HG03442 (cell line): Measurements from ENCODE around the gene EGF.

Experiments used
- ATAC-seq: cut with Tn5 transposase; IDR thresholded peaks from one replicate; pipeline ENCODE4 v1.9.1; 2021; ENCODE audit warnings: mild to moderate bottlenecking, moderate library complexity; ENCODE audit not compliant: unreplicated experiment

The EGF gene

DNA sequence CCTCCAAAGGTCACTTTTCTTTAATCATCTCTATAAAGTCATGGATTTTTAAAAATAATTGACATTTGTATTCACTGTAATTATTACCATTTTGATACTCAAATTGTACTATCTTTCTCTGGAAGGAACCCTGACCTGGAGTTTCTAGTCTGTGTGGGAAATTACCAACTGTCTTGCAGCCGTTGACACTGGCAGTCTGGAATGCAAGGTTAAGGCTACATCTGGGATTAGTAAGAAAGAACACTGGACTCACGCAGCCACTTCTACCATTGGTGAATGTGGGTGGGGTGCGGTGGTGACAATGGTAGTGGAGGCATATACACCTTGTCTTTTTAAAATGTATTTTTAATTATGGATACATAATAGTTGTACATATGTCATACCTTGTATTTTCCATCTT is 40.9 kb downstream of the EGF start:
- ATAC-seq, result no peak

GRCh38 chr4:109955146-109955545 is 42.5 kb downstream of the EGF start:
- no peak for ATAC-seq

DNA sequence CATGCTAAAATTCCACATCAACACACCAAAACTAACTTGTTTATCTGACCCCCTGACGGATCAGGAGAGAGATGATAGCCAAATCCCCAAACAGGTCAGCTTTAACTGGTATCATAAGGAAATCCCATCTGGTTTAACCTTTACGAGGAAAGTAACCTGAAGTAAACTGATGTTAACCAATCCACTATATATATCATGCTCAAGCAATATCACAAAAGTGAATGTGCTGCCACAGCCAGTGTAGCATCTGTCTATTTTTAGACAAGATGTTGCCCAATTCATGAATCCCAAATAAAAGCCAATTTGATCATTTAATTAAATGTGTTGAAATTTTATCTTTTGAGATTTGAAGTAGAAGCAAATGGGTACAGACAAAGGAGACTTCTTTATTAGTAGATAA is 44.5 kb downstream of the EGF start:
- ATAC-seq, result no peak

GRCh38 chr4:109959195-109959594 is 46.5 kb downstream of the EGF start:
- no peak for ATAC-seq

GRCh38 chr4:109962401-109962800 is 49.7 kb downstream of the EGF start:
- no peak for ATAC-seq

DNA sequence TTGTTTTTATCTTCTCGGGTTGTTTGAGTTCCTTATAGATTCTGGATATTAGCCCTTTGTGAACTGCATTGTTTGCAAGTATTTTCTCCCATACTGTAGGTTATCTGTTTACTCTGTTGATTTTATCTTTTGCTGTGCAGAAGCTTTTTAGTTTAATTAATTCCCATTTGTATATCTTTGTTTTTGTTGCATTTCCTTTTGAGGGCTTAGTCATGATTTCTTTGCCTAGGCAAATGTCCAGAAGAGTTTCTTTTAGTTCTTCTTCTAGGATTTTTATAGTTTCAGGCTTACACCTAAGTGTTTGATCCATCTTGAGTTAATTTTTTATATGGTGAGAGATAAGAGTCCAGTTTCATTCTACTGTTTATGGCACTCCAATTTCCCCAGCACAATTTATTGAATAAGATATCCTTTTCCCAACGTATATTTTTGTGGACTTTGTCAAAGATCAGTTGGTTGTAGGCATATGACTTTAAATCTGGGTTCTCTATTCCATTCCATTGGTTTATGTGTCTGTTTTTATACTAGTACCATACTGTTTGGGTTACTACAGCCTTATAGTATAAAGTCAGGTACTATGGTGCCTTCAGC is 54.3 kb downstream of the EGF start:
- ATAC-seq, result no peak

DNA sequence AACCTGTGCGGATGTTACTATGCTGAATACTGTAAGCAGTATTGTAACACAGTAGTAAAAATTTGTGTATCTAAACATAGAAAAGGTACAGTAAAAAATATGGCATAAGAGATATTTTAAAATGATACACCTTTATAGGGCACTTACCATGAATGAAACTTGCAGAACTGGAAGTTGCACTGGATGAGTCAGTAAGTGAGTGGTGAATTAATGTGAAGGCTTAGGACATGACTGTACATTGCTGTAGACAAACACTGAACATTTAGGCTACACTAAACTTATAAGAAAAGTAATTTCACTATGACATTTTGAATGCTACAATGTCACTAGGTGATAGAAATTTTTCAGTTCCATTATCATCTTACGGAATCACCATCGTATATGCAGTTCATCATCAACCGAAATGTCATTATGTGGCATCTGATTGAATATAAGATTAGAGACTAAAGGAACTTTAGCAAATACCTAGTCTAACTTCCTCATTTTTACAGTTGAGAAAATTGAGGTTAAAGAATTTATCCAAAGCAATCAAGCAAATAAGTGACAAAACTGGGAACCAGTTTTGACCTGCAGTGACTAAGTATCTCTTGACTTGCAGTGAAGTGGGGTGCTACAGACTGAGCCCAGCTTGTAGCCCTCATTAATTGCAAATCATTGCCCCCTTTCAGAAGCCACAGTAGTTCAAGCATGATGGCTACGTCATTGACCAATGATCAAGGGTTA is 55.3 kb downstream of the EGF start:
- ATAC-seq, result no peak

DNA sequence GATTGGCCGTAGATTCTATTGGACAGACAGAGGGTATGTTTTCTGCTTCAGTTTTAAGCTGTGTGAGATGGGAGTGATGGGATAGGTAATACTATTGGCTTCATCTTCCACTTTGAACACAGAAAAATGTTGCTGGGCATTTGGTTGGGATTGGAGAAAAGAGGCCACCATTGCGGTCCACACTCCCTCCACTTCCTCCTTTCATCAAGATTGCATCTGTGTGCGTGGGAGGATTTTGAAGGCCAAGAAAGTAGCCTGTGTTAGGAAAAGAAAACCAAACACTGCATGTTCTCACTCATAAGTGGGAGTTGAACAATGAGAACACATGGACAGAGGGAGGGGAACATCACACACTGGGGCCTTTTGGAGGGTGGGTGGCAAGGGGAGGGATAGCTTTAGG is 56.4 kb downstream of the EGF start:
- no peak for ATAC-seq

- ATAC-seq, result no peak
Measured at GRCh38 chr4:109969919-109970318, 57.2 kb downstream of the EGF start.

DNA sequence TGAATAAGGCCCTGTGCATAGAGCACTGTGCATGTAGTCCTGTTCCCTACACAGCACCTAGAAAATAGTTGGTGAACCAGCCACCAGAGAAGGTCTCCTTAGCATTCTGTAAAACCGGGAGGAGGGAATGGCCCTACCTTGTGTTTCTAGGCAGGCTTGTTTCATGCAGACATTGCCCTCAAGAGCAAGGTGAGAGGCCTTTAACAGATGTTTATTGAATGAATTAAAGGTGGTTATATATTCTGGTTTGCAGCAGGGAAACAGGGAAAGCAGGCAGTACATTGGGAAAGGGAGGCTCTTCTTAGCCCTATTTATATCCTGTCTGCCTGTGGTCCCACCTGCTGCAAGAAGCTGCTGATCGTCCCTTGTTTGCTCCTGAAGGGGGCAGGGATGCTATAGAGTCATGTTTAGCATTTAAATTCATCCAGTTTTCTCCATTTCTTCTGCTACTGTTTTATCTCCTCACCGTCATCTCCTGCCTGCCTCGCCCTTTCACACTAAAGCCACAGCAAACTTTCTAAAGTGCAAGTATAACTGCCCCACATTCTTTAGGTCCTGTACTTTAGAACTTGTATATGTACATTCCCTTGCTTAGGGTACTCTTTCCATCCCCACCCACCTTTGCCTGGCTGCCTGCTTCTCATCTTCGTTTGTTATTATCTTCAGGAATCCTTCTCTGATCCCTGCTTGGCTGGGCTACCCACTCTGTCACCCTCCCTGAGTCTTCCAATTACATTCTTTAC is 60.3 kb downstream of the EGF start:
- ATAC-seq, result no peak

- ATAC-seq, result no peak
Measured at GRCh38 chr4:109973529-109973905, 60.8 kb downstream of the EGF start.

- no peak for ATAC-seq
Measured at GRCh38 chr4:109976189-109976588, 63.5 kb downstream of the EGF start.

DNA sequence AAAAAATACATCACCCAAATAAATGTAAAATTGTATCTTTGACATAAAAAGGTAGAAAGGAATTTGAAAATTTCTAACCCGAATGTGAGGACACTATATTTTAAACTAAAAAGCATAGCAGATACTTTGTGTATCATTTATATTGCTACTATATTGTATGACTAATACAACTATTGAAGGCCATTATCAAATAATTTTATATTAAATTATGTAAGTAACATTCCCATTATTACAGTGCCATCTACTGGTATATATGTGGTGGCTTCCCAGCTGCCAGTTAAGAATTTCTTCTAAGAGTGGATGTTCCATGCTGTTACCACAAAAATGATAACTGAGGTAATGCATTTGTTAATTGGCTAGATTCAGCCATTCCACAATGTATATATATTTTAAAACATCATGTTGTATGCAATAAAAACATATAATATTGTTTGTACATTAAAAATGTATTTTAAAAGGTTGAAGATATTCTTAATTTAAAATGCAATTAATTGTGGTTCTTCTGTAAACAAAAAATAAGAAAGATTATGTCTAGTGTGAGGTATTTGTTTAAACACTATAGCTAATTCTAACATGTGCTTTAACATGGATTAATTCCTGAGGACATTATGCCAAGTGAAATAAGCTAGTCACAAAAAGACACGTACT is 65.3 kb downstream of the EGF start:
- no peak for ATAC-seq

DNA sequence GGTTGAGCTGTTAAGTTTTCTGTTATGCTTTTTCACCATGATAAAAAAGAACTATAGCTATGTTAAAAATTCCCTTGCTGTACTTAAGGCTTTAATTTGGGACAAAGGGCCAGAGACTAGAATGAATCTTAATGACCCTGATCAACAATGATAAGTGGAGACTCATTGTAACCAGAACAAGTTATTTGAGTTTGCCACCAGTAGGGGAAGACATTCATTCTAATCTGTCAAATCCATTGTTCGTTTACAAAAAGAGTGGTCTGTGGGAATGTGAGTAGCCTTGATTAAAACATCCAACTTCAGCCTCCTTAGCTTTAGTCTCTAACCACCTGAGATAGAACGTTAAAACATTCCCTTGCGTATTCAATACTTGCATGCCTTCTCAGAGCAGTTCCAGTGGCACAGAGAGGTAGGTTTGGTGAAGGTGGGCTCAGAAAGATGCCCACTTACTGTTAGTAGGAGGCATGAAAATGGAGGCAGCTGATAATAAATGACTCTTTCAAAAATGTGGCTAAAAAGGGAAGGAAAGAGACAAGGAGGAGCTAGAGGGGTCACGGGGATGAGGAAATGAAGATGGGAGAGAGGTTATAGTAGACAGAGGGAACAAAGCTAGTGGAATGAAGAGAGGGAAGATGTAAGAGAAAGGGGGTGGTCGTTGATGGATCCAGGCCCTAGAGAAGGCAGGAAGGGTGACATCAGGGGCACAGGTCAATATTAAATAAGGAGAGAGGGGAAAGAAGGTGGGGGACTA is 66.2 kb downstream of the EGF start:
- no peak for ATAC-seq

DNA sequence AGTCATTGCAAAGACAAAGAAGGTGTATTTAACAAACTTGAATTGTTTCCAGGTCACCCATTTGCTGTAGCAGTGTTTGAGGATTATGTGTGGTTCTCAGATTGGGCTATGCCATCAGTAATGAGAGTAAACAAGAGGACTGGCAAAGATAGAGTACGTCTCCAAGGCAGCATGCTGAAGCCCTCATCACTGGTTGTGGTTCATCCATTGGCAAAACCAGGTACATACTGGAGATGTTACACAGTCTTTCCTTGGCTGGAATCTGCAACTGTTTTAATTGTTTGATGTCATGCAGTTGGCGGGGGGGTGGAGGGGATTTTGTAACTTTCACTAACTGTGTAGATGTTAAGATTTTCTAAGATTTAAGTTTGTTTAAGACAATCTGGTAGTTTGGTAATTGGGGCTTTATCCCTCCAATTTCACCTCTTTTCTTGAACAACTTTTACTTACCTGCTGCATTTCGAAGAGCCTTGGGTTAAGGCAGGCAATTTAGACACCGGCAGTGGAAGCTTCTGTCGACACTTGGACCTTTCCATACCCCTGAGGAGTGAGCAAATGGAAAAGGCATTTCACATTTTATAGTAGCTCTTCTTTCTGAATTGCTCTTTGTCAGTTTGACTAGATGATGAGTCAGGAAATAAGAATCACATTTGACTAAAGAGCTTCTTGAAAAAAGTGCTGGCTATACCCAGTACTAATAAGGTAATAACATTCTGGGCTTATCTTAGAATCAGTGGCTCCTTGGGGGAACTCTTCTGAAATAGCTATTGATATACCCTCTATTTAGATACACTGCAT is 67.4 kb downstream of the EGF start:
- ATAC-seq, result no peak

- no peak for ATAC-seq
Measured at GRCh38 chr4:109981936-109982335, 69.3 kb downstream of the EGF start.

- no peak for ATAC-seq
Measured at GRCh38 chr4:109982521-109982920, 69.8 kb downstream of the EGF start.

- no peak for ATAC-seq
Measured at GRCh38 chr4:109985993-109986974, 73.6 kb downstream of the EGF start.

DNA sequence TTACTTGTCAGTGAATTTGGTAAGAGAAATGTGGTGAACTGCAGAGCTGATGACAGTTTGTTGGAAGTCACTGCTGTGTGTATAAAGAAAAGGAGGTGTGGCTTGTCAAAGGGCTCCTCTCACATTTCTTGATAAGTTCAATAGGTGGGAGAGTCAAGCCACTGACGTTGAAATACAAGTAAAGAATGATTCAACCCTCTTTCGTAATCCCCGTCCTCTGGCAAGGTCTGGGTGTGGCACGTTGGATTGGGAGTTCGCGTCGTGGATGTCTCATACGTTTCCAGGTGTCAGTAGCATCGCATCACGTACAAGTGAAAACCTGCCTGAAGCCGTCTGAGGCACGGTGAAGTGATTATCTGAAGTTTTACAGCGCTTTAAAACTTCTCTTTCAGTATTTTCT is 76.4 kb downstream of the EGF start:
- ATAC-seq, result no peak
